GM18508 (cell line): ENCODE results near the gene ABI1.
A peak's percentile ranks its signal among the peaks of the same experiment; 100 is the strongest.

Source experiments
- ATAC-seq: cut with Tn5 transposase; IDR thresholded peaks from one replicate; pipeline ENCODE4 v1.9.1; 2021; ENCODE audit warnings: moderate number of reproducible peaks; ENCODE audit not compliant: insufficient read depth, unreplicated experiment

The ABI1 gene

DNA sequence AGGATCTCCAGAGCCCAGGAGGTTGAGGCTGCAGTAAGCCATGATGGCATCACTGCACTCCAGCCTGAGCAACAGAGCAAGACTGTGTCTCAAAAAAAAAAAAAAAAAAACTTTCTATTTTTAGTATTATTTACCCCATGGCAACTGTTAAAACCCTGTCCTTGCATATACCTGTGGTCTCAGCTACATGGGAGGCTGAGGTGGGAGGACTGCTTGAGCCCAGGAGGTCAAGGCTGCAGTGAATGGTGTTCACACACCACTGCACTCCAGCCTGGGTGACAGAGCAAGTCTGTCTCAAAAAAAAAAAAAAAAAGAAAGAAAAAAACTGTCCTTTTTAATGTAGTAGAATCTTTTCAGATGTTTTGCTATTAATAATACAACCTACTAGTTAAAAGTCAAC is 3.2 kb downstream of the ABI1 start:
- ATAC-seq: peak; percentile 3

DNA sequence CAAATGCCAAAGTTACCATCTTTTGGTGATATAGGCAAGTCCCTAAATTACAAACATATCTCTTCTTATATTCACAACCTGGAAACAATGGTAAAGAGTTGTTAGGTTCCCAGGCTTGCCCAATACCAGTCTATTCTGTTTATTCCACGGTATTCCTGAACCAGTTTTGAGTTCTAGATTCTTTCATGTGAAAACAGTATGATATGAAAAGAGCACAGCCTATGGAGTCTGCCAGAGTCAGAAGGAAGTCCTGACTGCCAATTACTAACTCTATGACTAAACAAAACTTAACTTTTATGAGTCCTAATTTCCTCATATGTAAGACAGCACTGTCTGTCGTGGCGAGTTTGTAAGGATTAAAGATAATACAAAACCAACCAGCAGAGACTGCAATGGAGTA is 5.6 kb downstream of the ABI1 start:
- no peak for ATAC-seq

DNA sequence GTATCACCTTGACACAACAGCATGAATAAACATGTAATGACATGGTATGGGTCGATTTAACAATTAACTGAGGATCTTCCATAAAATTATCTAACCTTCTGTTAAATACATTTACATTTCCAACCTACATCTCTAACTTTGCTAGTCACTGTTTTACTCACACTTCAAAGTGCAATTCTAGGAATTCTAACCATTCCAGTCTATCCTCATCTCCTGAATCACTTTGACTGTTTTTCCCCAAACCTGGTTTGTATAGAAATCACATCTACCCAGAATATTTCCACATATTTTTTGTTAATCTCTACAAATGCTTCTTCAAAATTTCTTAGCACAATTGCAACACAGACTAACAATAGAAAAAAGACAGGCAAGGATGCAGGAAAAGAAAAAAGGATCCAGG is 6.2 kb downstream of the ABI1 start:
- ATAC-seq: no peak

DNA sequence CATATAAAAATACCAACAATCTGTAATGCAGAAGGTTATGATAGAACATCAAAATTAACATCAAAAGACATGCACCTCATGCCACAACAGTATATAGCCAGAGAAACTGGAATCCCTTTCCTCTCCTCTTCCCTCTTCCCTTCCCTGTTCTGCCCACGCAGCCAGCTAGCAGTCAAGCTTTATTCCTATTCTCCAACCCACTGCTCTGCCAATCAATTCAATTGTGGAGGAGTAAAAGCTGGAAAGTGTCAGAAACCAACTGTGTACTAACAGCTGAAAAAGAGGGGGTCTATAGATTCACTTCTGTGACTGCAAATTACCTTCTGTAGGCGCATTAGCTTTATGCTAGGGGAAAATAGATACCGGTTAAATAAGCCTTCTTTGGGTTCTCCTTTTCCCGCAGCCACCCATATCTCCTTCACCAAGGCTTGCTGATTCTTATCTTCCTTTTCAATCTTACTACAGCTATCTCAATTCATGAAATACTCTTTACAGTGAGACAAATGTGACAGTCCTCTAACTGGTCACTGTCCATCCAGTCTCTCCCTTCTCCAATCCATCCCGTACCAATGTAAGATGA is 16.3 kb downstream of the ABI1 start:
- ATAC-seq: no peak

DNA sequence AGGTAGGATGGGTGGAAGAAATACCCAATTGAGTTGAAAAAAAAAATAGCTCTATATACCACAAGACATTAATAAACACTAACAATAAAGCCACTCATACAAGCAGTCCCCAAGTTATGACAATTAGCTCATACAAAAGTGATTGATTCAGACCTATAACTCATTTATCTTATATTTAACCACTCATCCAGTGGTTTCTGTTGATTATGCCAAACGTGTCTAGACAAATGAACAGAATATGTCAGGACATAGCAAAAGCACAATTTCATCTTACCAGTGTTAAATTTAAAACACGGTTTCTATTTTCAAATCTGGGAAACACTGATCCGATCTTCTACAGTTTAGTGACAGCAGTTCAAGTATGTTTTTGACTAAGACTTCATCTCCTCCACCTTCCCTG is 17.0 kb downstream of the ABI1 start:
- no peak for ATAC-seq

DNA sequence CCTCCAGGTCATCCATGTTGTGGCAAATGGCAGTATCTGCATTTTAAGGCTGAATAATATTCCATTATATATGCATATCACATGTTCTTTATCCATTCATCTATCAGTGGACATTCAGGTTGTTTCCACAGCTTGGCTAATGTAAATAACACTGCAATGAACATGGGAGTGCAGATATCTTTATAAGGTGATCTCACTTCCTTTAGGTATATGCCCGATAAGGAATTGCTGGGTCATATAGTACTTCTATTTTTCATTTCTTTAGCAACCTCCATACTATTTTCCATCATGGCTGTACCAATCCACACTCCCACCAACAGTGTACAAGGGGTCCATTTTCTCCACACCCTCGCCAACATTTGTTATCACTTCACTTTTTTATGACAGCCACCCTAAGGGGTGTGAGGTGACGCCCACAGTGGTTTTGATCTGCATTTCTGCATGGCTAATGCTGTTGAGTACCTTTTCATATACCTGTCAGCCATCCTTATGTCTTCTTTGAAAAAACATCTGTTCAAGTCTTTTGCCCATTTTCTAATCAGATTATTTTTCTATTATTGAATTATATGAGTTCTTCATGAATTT is 18.9 kb downstream of the ABI1 start:
- ATAC-seq: no peak

DNA sequence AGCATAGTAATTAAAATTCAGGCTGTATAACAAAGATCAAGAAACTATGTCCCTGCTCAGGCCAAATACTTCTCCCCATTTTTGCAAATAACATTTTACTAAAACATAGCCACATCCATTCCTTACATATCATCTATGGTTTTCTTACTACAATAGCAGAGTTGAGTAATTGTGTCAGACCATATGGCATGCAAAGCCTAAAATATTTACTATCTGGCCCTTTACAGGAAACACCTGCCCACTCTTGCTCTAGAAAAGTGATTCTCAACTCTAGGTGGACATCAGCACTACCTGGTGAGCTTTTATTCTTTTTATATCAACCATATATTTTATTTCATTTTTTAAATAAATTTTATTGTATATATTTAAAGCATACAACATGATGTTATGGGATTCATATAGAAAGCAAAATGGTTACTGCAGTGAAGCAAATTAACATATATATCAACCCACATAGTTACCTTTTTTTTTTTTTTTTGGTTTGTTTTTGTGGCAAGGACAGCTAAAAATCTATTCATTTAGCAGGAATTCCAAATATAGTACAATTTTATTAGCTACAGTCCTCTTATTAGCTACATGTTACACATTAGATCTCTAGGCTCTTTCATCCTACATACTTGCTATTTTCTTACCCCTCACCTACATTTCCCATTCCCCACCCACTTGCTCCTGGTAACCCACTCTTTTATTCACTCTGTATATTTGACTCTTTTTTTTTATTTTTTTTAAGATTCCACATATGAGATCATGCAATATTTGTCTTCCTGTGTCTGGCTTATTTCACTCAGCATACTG is 19.6 kb downstream of the ABI1 start:
- ATAC-seq: no peak

DNA sequence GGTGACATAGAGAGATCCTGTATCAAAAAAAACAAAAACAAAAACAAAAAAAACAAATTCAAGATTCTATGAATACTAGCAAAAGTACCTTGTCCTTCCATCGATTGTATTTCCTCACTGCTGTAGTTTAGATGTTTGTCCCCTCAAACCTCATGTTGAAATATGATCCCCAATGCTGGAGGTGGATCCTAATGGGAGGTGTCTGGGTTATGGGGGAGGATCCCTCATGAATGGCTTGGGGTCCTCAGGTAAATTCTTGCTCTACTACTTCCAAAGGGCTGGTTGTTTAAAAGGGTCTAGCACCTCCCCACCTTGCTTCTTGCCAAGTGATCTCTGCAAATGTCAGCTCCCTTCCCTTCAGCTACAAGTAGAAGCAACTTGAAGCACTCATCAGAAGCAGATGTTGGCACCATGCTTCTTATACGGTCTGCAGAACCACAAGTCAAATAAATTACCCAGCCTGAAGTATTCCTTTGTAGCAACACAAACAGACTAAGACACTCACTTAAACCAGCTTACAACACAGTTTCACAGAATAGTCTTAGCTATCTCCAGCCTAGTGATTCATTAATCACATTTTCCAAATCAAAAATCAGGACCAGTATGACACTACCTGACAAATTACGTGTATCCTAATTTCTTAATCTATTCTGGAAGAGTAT is 20.7 kb downstream of the ABI1 start:
- no peak for ATAC-seq

DNA sequence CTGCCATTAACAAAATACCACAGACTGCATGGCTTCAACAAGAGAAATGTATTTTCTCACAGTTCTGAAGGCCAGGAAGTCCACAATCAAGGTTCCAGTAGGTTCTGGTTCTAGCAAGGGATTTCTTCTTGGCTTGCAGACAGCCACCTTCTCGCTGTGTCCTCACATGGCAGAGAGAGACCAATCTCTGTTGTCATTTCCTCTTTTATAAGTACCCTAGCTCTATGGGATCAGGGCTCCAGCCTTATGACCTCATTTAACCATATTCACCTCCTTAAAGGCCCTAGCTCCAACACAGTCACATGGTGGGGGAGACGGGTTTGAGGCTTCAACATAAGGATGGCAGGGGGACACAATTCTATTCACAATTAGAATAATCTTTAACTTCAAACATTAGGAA is 23.6 kb downstream of the ABI1 start:
- no peak for ATAC-seq

DNA sequence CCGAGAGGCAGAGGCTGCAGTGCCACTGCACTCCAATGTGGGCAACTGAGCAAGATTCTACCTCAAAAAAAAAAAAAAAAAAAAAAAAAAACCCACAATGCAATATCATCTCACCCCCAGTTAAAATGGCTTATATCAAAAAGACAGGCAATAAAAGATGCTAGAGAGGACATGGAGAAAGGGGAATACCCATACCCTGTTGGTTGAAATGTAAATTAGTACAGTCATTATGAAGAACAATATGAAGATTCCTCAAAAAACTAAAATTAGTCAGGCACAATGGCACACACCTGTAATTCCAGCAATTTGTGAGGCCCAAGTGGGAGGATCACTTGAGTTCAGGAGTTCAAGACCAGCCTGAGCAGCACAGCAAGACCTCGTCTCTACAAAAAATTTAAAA is 25.7 kb downstream of the ABI1 start:
- no peak for ATAC-seq

DNA sequence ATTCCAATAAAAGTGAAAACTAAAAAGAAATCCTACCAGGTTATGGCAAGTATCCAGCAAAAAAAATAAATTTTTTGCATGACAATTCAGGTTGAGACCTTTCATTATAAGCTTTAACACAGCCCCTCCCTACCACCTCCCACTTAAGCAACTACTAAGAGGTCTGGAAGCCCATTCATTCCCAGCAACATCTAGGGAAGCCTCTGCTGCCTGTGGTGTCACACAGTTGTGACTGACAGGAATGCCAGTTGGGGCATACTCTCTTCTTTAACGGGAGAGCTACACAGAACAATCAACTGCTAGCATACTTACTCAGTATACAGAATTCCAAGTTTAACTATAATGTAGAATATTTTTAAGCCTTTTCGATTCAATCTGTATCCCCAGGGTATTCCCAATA is 27.8 kb downstream of the ABI1 start:
- ATAC-seq: no peak

DNA sequence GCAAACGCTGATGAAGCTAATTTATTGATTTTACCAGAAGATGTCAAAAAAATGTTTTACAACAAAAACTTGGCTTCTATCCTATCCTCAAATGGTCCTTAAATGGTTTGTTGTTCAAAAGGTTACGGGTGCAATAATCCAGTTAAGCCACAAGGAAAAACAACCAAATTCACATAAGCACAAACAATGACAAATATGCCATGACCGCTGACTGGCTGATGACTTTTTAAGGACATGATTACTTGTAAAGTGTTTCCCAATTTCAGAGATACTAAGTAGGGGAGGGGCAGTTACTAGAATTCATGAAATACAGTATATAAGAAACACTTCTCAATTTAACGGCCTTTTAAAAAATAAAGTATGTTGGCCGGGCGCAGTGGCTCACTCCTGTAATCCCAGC is 28.8 kb downstream of the ABI1 start:
- no peak for ATAC-seq

DNA sequence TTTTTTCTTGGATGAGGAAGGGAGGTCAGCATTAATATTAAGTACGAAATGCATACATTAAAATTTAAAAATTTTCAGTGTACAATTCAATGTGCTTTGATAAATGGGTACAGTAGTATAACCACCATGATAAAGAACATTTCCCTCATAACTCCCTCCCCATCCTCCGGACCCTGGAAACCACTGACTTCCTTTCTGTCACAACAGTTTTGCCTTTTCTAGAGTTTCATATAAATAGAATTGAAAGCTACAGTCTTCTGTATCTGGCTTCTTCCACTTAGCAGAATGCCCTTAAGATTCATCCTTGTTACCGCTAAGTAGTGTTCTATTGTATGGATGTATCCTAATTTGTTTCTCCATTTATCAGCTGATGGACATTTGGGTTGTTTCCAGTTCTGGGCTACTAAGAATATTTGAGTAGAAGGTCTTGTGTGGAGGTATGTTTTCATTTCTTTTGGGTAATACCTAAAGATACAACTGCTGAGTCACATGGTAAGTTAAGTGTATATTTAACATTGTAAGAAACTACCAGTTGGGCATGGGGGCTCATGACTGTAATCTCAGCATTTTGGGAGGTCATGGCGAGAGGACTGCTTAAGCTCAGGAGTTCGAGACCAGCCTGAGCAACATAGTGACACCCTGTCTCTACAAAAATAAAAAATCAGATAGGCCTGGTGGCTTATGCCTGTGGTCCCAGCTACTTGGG is 30.8 kb downstream of the ABI1 start:
- no peak for ATAC-seq

DNA sequence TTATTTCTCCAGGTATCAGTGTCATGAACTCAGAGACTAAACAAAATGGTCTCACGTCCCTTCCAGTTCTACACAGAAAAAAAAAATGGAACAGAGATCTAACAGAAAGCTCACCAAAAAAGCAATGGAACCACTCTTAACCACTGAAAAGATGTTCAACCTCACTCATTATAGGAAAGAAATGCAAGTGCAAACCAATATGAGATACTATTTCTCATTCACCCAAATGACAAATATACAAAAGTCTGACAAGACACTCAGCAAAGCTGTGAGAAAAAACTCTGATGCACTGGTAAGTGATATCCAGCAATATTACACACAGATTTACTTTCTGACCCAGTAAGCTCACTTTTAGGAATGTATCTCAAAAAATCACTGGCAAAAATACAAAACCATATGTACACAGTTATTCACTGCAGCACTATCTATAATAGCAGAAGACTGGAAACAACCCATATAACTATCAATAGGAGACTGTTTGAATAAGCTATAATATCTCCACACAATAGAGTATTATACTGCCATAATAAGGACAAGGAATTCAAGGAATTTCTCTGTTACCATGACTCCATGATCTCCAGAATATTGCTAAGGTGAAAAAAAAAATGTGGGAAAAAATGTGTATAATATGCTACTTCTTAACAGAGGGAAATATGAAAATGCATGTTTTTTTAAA is 36.6 kb downstream of the ABI1 start:
- no peak for ATAC-seq

DNA sequence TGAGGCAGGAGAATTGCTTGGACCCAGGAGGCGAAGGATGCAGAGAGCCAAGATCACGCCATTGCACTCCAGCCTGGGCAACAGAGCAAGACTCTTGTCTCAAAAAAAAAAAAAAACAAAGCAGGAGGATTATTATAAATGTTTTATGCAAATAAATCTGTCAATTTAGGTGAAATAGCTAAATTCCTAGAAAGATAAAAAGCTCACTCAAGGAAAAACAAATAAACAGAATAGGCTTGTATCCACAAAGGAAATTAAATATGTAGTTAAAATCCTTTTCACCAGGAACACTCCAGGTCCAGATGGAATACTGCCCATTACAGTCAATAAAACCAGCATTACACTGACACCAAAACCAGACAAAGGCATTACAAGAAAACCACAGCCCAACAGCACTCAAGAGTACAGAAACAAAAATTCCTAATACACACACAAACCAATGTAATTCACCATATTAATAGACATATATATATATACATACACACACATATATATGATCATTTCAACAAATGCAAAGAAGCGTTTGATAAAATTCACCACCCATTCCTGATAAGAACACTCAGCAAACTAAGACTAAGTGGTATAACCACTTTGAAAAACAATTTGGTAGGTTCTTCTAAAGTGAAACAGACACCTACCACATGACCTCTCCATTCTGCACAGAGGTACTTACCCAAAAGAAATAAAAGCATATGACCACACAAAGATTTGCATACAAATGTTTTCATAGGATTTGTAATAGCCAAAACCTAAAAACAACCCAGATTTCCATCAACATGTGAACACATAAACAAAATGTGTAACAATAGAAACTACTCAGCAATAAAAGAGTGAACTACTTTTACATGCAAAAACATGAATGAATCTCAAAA is 38.8 kb downstream of the ABI1 start:
- no peak for ATAC-seq

DNA sequence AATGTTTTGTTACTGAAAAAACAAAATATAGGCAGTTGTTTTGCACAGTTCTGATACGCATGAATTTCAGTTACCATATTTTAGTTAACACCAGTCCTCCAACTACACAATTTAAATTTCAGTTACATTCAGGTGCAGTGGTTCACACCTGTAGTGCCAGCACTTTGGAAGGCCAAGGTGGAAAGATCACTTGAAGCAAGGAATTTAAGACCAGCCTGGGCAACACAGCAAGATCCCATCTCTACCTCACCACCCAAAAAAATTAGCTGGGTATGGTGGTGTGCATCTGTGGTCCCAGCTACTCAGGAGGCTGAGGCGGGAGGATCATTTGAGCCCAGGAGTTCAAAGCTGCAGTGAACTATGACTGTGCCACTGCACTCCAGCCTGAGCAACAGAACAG is 45.3 kb downstream of the ABI1 start:
- no peak for ATAC-seq

DNA sequence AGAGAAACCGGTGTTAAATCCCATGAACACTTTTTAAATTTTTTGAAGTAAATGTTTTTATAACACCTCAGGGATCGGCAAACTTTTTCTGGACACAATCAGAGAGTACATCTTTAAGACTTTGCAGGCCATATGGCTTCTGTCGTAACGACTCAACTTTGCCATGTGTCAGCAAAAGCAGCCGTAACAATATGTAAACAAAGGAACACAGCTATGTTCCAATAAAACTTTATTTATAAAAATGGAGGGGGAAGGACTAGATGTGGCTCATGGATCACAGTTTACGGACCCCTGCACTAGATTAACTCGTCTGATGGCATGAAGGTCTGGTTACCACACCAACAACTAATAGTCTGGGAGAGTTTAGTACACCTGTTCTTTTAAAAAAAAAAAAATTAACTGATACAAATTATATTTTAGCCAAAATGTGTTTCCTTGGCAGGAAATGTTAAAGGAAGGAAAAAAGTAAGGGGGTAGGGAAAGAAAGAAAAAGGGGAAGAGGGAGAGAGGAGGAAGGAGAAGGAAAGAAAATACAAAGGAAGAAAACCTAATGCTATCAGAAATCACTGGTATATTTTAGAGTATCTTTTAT is 50.2 kb downstream of the ABI1 start:
- ATAC-seq: no peak

DNA sequence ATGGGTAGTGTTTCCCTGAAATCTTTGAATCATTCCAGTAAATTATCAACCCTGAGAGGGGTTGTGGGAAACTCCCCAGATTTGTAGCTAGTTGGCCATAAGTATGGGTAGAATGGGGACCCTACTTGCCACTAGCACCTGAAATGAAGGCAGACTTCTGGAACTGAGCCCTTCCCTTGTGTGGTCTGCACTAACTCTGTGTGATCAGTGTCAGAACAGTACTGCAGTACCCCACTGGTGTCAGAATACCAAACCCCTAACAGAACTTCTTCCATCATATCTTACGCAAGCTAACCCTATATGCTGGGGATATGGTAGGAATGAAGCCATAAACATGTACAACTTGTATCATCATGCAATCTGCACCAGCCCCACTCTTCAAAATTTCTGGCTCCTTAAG is 50.8 kb downstream of the ABI1 start:
- ATAC-seq: no peak

DNA sequence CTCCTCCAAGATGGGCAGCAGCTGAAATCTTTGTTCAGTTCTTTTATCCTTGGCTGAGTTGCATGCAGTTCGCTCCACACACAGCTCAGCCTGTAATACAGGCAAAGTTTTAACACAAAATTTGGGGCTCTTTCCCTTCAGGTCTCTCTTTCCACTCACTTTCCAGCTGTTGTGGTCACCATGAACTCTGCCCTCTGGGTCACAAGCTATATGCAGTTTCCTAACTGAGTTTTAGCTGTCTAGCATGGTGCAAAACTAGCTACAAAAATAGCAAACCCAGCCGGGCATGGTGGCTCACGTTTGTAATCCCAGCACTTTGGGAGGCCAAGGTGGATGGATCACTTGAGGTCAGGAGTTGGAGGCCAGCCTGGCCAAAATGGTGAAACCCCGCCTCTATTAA is 53.2 kb downstream of the ABI1 start:
- ATAC-seq: no peak
